PC-9 (cell line): ENCODE data around the gene MRGPRX2. TPM values are rescaled to one million over a fixed set of nuclear protein-coding genes. Genes with fewer than 3 reads are reported as not detected.

Experiments used
- BruUV-seq: library from RNA; stranded (reverse); fragments of 400-500 nt; replicated peaks from 2 replicates; lab custom pipeline; 2021; lab: Mats Ljungman, UMichigan
- CTCF ChIA-PET: fragments of 300-600 bp; sonication (Branson Sonifier 250); formaldehyde crosslinking; loops from one replicate; lab custom pipeline; 2022; ENCODE audit warnings: antibody characterized with exemption; lab: Charles Lee
- POLR2A ChIA-PET: fragments of 300-600 bp; sonication (Branson Sonifier 250); formaldehyde crosslinking; loops from one replicate; lab custom pipeline; 2022; ENCODE audit warnings: antibody characterized with exemption; ENCODE audit not compliant: unreplicated experiment; lab: Charles Lee
- DNase-seq, 2 experiments: peaks; one replicate each; pipeline versions ENCODE4 v3.0.0 to v3.0.0-alpha.2; 2015 to 2022; ENCODE audit warnings: mixed read lengths in 1 of 2
- H2AFZ ChIP-seq: fragments of 200-600 bp; sonication (generic); 2 replicates; pipeline ENCODE4 v1.8.1; 2017; ENCODE audit warnings: antibody characterized with exemption
- H3F3A ChIP-seq: fragments of 200-600 bp; sonication (generic); 2 replicates; pipeline ENCODE4 v1.8.1; 2017; ENCODE audit warnings: antibody characterized with exemption, mild to moderate bottlenecking, low read depth; ENCODE audit not compliant: insufficient read depth
- H3K27ac ChIP-seq: fragments of 200-600 bp; sonication (generic); 2 replicates; pipeline ENCODE4 v1.6.1; 2016; ENCODE audit warnings: mixed run types
- H3K27me3 ChIP-seq: fragments of 200-600 bp; sonication (generic); 2 replicates; pipeline ENCODE4 v1.6.1; 2016; ENCODE audit warnings: low read depth, mixed run types; ENCODE audit not compliant: insufficient read depth
- H3K36me3 ChIP-seq: fragments of 200-600 bp; sonication (generic); 2 replicates; pipeline ENCODE4 v1.6.1; 2016; ENCODE audit warnings: low read depth, mixed run types
- H3K4me1 ChIP-seq: fragments of 200-600 bp; sonication (generic); replicated peaks from 2 replicates; pipeline ENCODE4 v1.6.1; 2016; ENCODE audit warnings: mixed run types; ENCODE audit not compliant: insufficient read depth
- H3K4me2 ChIP-seq: fragments of 200-600 bp; sonication (generic); 2 replicates; pipeline ENCODE4 v1.6.1; 2017; ENCODE audit warnings: mixed run types
- H3K4me3 ChIP-seq: fragments of 200-600 bp; sonication (generic); 2 replicates; pipeline ENCODE4 v1.6.1; 2016; ENCODE audit warnings: mixed run types
- H3K79me2 ChIP-seq: fragments of 200-600 bp; sonication (generic); 2 replicates; pipeline ENCODE4 v1.6.1; 2017; ENCODE audit warnings: low read depth, mixed run types
- H3K9me2 ChIP-seq: fragments of 200-600 bp; sonication (generic); 2 replicates; pipeline ENCODE4 v1.8.1; 2017; ENCODE audit warnings: mild to moderate bottlenecking; ENCODE audit not compliant: insufficient read depth
- H3K9me3 ChIP-seq: fragments of 200-600 bp; sonication (generic); 2 replicates; pipeline ENCODE4 v1.8.1; 2016; ENCODE audit warnings: low read depth; ENCODE audit not compliant: insufficient read depth
- H4K20me1 ChIP-seq: fragments of 200-600 bp; sonication (generic); 2 replicates; pipeline ENCODE4 v1.8.1; 2017; ENCODE audit not compliant: insufficient read depth
- EZH2 ChIP-seq: fragments of 200-600 bp; sonication (generic); IDR thresholded peaks from 2 replicates; pipeline ENCODE4 v1.8.0; 2017; ENCODE audit warnings: antibody characterized with exemption, low read depth
- intact Hi-C: fragments of 100-400 bp; cut with micrococcal nuclease; formaldehyde crosslinking; loops from one replicate; pipeline ENCODE4 v1.10.0; 2022; ENCODE audit not compliant: unreplicated experiment
- total RNA-seq: library from RNA; stranded (reverse); gene quantifications from 2 replicates; pipeline ENCODE4 v1.2.3, GENCODE V29; 2021
- TF ChIP-seq, protein P1 (sequence below): fragments of 200-600 bp; sonication (generic); conservative IDR thresholded peaks from 2 replicates; pipeline ENCODE4 v1.6.1; 2017; ENCODE audit warnings: mixed run types, antibody characterized with exemption, mild to moderate bottlenecking, moderate library complexity

MRGPRX2 gene
- total RNA-seq, 1 experiment from 2014 or later, result not detected

DNA sequence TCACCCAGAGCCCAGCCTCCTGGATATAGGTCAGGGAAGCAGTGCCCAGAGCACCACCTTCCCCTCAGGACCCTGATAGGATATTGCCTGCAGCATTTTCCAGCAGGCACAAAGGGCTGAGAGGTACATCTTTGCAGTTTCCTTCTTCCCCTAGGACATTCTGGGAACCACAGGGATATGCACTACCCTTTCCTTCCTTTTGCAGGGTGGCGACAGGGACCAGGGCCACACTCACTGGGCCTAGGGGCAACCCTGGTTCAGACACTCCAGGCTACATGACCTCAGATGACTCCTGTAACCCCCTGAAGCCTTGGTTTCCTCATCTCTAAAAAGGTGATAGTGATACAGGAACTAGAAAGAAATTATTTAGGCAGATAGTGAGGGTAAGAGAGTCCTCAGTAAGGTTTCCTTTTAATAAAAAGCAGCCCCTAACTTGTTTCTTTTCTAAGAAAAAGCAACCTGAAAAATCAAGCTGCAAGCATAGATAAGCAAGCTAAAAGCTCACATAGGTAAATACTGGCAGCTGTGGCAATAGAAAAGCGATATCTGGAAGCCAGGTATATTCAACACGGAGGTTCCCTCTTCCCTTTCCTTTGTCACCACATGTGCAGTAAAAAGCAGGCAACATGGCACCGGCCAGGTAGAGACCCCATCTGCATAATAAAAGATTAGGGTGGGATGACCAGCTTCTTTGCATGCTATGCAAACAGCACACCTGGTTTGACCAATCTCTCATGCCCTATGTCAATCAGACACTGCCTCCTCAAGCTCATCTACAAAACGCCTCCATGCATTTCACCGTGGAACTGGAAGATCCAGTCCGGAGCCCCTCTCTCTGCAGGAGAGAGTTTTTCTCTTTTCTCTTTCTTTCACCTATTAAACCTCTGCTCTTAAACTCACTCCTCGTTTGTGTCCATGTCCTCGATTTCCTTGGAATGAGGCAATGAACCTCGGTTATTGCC, 13.2 kb upstream of the MRGPRX2 start:
- H3K36me3 ChIP-seq, result no peaks in the 10 kb centered on the region
- peaks cover 51% of the 10 kb centered on the region for H3K4me1 ChIP-seq
- no peak overlapping the region for H3K27ac ChIP-seq
- intact Hi-C loops, result loop anchor here (5.0 to 10.0 kb wide), 4 partner anchors 669 to 1279 kb away; no protein-coding TSS in a partner anchor
- H3F3A ChIP-seq, result peaks cover 16% of the 10 kb centered on the region; the same call in 1 of the 2 replicates
- TF ChIP-seq, protein P1, sequence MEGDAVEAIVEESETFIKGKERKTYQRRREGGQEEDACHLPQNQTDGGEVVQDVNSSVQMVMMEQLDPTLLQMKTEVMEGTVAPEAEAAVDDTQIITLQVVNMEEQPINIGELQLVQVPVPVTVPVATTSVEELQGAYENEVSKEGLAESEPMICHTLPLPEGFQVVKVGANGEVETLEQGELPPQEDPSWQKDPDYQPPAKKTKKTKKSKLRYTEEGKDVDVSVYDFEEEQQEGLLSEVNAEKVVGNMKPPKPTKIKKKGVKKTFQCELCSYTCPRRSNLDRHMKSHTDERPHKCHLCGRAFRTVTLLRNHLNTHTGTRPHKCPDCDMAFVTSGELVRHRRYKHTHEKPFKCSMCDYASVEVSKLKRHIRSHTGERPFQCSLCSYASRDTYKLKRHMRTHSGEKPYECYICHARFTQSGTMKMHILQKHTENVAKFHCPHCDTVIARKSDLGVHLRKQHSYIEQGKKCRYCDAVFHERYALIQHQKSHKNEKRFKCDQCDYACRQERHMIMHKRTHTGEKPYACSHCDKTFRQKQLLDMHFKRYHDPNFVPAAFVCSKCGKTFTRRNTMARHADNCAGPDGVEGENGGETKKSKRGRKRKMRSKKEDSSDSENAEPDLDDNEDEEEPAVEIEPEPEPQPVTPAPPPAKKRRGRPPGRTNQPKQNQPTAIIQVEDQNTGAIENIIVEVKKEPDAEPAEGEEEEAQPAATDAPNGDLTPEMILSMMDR, result no peak
- H2AFZ ChIP-seq, result no peak overlapping the region
- no peak for DNase-seq
- H3K9me2 ChIP-seq, result no peaks in the 10 kb centered on the region
- ChIA-PET POLR2A (no interaction called here), CTCF (no interaction called here)
- 0 out of 2 replicates have a peak, but pooled peaks cover 4% of the 10 kb centered on the region for H3K9me3 ChIP-seq
- no peaks in the 10 kb centered on the region for H3K27me3 ChIP-seq
- H3K4me3 ChIP-seq, result no peak overlapping the region
- peak overlapping the region; percentile 66; the same call in 1 of the 2 replicates for H3K4me2 ChIP-seq
- no peaks in the 10 kb centered on the region for H3K79me2 ChIP-seq
- no TSS peak for BruUV-seq
- no peaks in the 10 kb centered on the region for H4K20me1 ChIP-seq

DNA sequence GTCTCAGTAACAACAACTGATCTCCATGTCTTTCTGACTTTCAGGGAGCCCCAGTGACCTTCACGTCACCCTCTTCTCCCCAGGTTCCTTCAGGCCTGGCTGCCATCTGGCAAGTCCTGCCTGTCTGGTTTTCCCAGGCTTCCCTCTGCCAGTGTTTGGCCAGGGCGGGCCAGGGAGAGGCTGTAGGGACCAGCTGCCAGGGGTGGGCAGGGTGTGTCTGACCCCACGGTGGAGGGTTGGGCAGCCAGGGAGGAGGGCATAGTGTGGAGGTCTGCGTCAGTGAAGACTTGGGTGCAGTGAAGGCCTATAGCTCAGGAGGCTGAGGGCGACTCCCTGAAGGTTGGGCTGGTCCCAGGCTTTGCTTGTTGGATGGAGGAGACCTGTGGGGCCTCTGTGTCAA, 11.9 kb upstream of the MRGPRX2 start:
- intact Hi-C loops, result loop anchor here (1.0 to 10.0 kb wide), 5 partner anchors 298 to 1280 kb away; no protein-coding TSS in a partner anchor
- Histone ChIP-seq H3K4me2 (peak overlapping the region; percentile 66), H3K27me3 (no peaks in the 10 kb centered on the region), H3K27ac (no peak overlapping the region), H3K79me2 (no peaks in the 10 kb centered on the region), H3K36me3 (no peaks in the 10 kb centered on the region), H3F3A (peaks cover 13% of the 10 kb centered on the region; the same call in 1 of the 2 replicates), H3K4me1 (peaks cover 38% of the 10 kb centered on the region), H2AFZ (no peak overlapping the region), H3K4me3 (no peak overlapping the region), H3K9me2 (no peaks in the 10 kb centered on the region), H4K20me1 (no peaks in the 10 kb centered on the region), H3K9me3 (0 out of 2 replicates have a peak, but pooled peaks cover 4% of the 10 kb centered on the region)
- peak; percentile 72 for DNase-seq
- TF ChIP-seq EZH2, result no peak
- TF ChIP-seq, protein P1, result no peak
- ChIA-PET POLR2A (no interaction called here), CTCF (interaction anchor here (0.5 to 1.3 kb wide), 6 partner anchors 14 to 564 kb away, joined by 3 to 5 read pairs (median 4); no protein-coding TSS in a partner anchor)
- BruUV-seq, result no TSS peak

DNA sequence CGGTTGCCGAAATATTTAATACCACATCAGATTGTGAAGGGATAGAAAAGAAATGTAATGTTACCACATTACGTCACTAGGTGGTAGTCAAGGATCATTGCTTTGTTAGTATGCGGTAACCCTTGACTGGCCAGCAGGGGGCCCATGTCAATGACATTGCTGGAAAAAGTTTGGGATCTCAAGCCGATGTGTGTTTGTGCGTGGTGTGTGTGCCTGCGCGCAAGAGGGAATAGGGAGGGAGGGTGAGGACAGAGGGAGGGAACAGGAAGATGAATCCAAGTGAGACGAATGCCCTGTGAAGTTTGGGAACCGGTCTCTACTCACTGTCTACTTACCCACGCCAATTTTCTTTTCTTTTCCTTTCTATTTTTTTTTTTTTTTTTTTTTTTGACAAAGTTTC, 10.7 kb upstream of the MRGPRX2 start:
- DNase-seq, result peak; percentile 65 to 77
- no TSS peak for BruUV-seq
- Histone ChIP-seq H3K4me2 (peak overlapping the region; percentile 66), H3K9me2 (no peaks in the 10 kb centered on the region), H3K79me2 (no peaks in the 10 kb centered on the region), H3K36me3 (no peaks in the 10 kb centered on the region), H2AFZ (peak overlapping the region; percentile 70), H3K27me3 (no peaks in the 10 kb centered on the region), H4K20me1 (no peaks in the 10 kb centered on the region), H3K4me1 (peaks cover 30% of the 10 kb centered on the region), H3F3A (peaks cover 13% of the 10 kb centered on the region; the same call in 1 of the 2 replicates), H3K27ac (no peak overlapping the region), H3K4me3 (peak overlapping the region; percentile 39; the same call in 1 of the 2 replicates), H3K9me3 (0 out of 2 replicates have a peak, but pooled peaks cover 4% of the 10 kb centered on the region)
- ChIA-PET POLR2A (interaction anchor here (0.7 kb wide), 1 partner anchor 494 kb away, joined by 7 read pairs; no protein-coding TSS in a partner anchor), CTCF (interaction anchor here (0.6 to 1.7 kb wide), 26 partner anchors 9 to 791 kb away, joined by 3 to 15 read pairs (median 4); no protein-coding TSS in a partner anchor)
- intact Hi-C loops, result loop anchor here (1.0 to 10.0 kb wide), 10 partner anchors 188 to 1281 kb away; no protein-coding TSS in a partner anchor
- no peak for TF ChIP-seq EZH2
- TF ChIP-seq, protein P1, result peak; percentile 99
